D721Med (cell line): ENCODE data around the gene SCN1A.

ENCODE experiments used
- DNase-seq: peaks from one replicate; pipeline ENCODE4 v3.0.0; 2011; ENCODE audit warnings: low spot score; ENCODE audit not compliant: insufficient read length
- FAIRE-seq: peaks from 2 replicates; lab custom pipeline; 2011; peaks lifted over from hg19 to GRCh38; lab: Jason Lieb, UNC
- TF ChIP-seq, protein P1 (sequence below): IDR thresholded peaks from 2 replicates; pipeline ENCODE4 v1.5.1; 2012; ENCODE audit warnings: mild to moderate bottlenecking, control low read depth; ENCODE audit not compliant: insufficient read depth; ENCODE audit errors: missing control alignments

SCN1A gene

GRCh38 chr2:166041613-166042012, 86.2 kb downstream of the SCN1A start:
- no peak for DNase-seq
- no peak for FAIRE-seq
- TF ChIP-seq, protein P1, sequence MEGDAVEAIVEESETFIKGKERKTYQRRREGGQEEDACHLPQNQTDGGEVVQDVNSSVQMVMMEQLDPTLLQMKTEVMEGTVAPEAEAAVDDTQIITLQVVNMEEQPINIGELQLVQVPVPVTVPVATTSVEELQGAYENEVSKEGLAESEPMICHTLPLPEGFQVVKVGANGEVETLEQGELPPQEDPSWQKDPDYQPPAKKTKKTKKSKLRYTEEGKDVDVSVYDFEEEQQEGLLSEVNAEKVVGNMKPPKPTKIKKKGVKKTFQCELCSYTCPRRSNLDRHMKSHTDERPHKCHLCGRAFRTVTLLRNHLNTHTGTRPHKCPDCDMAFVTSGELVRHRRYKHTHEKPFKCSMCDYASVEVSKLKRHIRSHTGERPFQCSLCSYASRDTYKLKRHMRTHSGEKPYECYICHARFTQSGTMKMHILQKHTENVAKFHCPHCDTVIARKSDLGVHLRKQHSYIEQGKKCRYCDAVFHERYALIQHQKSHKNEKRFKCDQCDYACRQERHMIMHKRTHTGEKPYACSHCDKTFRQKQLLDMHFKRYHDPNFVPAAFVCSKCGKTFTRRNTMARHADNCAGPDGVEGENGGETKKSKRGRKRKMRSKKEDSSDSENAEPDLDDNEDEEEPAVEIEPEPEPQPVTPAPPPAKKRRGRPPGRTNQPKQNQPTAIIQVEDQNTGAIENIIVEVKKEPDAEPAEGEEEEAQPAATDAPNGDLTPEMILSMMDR = no peak

GRCh38 chr2:166032361-166032760, 95.5 kb downstream of the SCN1A start:
- FAIRE-seq (no peak), DNase-seq (no peak)
- TF ChIP-seq, protein P1 = no peak

GRCh38 chr2:166031054-166031453, 96.8 kb downstream of the SCN1A start:
- DNase-seq (no peak), FAIRE-seq (peak; percentile 56)
- TF ChIP-seq, protein P1 = no peak

- no peak for FAIRE-seq
- DNase-seq = no peak
- TF ChIP-seq, protein P1 = no peak
These were observed 102.5 kb downstream of the SCN1A start for GRCh38 chr2:166025313-166025712.

DNA sequence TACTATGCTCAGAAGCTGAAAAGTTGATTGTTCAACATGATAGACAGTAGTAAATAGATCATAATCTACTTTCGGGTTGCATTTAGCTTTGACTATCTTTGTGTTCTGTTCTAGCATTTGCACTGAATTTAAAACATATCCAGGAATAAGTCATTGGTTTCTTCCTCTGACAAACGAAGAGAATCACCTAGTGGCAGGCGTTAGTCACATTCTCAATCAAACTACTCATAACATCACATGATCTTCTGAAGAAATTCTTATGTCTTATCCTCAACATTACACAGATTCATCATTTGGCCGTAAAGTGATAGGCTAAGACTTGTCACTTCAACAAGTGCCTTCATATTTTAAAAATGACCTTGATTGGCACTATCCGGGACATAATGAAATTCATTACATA, 110.6 kb downstream of the SCN1A start:
- TF ChIP-seq, protein P1 = no peak
- FAIRE-seq (no peak), DNase-seq (no peak)

GRCh38 chr2:166013878-166014277, 113.9 kb downstream of the SCN1A start:
- no peak for DNase-seq
- TF ChIP-seq, protein P1 = no peak
- no peak for FAIRE-seq

GRCh38 chr2:166011660-166012059, 116.2 kb downstream of the SCN1A start:
- DNase-seq = no peak
- TF ChIP-seq, protein P1 = no peak
- FAIRE-seq = no peak
